CD8-positive, alpha-beta memory T cell (primary cell): ENCODE data around the gene PHF21B. TPM values are rescaled to one million over a fixed set of nuclear protein-coding genes. Genes with fewer than 3 reads are reported as not detected.

Experiments
- CTCF ChIA-PET: fragments of 350-600 bp; sonication (Branson Sonifier 250); formaldehyde crosslinking; loops from one replicate; lab custom pipeline; 2021; ENCODE audit warnings: antibody characterized with exemption; lab: Charles Lee
- POLR2A ChIA-PET: fragments of 350-600 bp; sonication (Branson Sonifier 250); formaldehyde crosslinking; loops from one replicate; lab custom pipeline; 2021; ENCODE audit warnings: antibody characterized with exemption; lab: Charles Lee
- DNase-seq, 5 donors: peaks; one replicate each; pipeline versions ENCODE4 v3.0.0 to v3.0.0-alpha.2; 2020 to 2022; ENCODE audit warnings: mixed read lengths in 1 of 5
- H3K27ac ChIP-seq: one replicate; pipeline ENCODE4 v1.7.0; 2013; ENCODE audit warnings: low read depth, mild to moderate bottlenecking, low read length, moderate library complexity
- H3K27me3 ChIP-seq: 2 replicates; pipeline ENCODE4 v1.7.0; 2013; ENCODE audit warnings: low read length, mild to moderate bottlenecking; ENCODE audit not compliant: insufficient read depth, poor library complexity, severe bottlenecking
- H3K36me3 ChIP-seq: 2 replicates; pipeline ENCODE4 v1.7.0; 2013; ENCODE audit warnings: mild to moderate bottlenecking, low read length, moderate library complexity; ENCODE audit not compliant: insufficient read depth
- H3K4me1 ChIP-seq: 2 replicates; pipeline ENCODE4 v1.7.0; 2013; ENCODE audit warnings: mild to moderate bottlenecking, low read length, moderate library complexity; ENCODE audit not compliant: insufficient read depth
- H3K4me3 ChIP-seq: 2 replicates; pipeline ENCODE4 v1.7.0; 2013; ENCODE audit warnings: mild to moderate bottlenecking, low read length
- H3K9me3 ChIP-seq: 2 replicates; pipeline ENCODE4 v1.7.0; 2013; ENCODE audit warnings: mild to moderate bottlenecking, low read length
- H3K27ac Mint-ChIP-seq, 8 donors: one replicate each; pipeline ENCODE4 v1.8.0; 2020 to 2021; ENCODE audit warnings: mixed read lengths in 8 of 8, mild to moderate bottlenecking in 6 of 8, inconsistent platforms in 3 of 8, moderate library complexity in 3 of 8
- H3K27me3 Mint-ChIP-seq, 2 donors: one replicate each; pipeline ENCODE4 v1.8.0; 2020 to 2021; ENCODE audit warnings: mixed read lengths in 2 of 2, mild to moderate bottlenecking in 1 of 2, moderate library complexity in 1 of 2
- H3K36me3 Mint-ChIP-seq, 3 donors: one replicate each; pipeline ENCODE4 v1.8.0; 2020 to 2021; ENCODE audit warnings: mixed read lengths in 3 of 3, inconsistent platforms in 1 of 3, mild to moderate bottlenecking in 1 of 3
- H3K4me1 Mint-ChIP-seq, 3 donors: one replicate each; pipeline ENCODE4 v1.8.0; 2020 to 2021; ENCODE audit warnings: mixed read lengths in 3 of 3, inconsistent platforms in 1 of 3, mild to moderate bottlenecking in 1 of 3
- H3K4me3 Mint-ChIP-seq, 7 donors: one replicate each; pipeline ENCODE4 v1.8.0; 2020 to 2021; ENCODE audit warnings: mixed read lengths in 7 of 7, mild to moderate bottlenecking in 6 of 7, moderate library complexity in 4 of 7, inconsistent platforms in 2 of 7
- H3K9me3 Mint-ChIP-seq, 5 donors: one replicate each; pipeline ENCODE4 v1.8.0; 2020 to 2022; ENCODE audit warnings: mixed read lengths in 5 of 5, mild to moderate bottlenecking in 3 of 5, moderate library complexity in 2 of 5, inconsistent platforms in 1 of 5
- polyA plus RNA-seq: library from polyadenylated mRNA; unstranded; fragments of 300-500 nt; fragmentation: Illumina TruSeq; gene quantifications from one replicate; pipeline ENCODE4 v1.2.3, GENCODE V29; 2021
- total RNA-seq, 2 experiments: library from RNA; stranded (reverse); gene quantifications; one replicate each; pipeline ENCODE4 v1.2.3, GENCODE V29; 2021

PHF21B gene
- total and polyA plus RNA-seq, 3 experiments from 2014 or later, result not detected

- Mint-ChIP-seq H3K27ac (peak overlapping the region in 1 of 8 donors; percentile 25), H3K27me3 (peaks cover 5 to 17% of the 10 kb centered on the region in 2 donors), H3K36me3 (no peaks in the 10 kb centered on the region), H3K9me3 (no peaks in the 10 kb centered on the region), H3K4me3 (no peak overlapping the region), H3K4me1 (no peaks in the 10 kb centered on the region)
- Histone ChIP-seq H3K27me3 (no peaks in the 10 kb centered on the region), H3K36me3 (no peaks in the 10 kb centered on the region), H3K27ac (no peak overlapping the region), H3K4me3 (no peak overlapping the region), H3K4me1 (no peaks in the 10 kb centered on the region), H3K9me3 (no peaks in the 10 kb centered on the region)
- no peak for DNase-seq
- ChIA-PET CTCF (no interaction called here), POLR2A (no interaction called here)
Measured at GRCh38 chr22:45031629-45032403, 22.0 kb upstream of the PHF21B start.

GRCh38 chr22:45029501-45029900 is 19.7 kb upstream of the PHF21B start:
- Mint-ChIP-seq H3K9me3 (no peaks in the 10 kb centered on the region), H3K36me3 (no peaks in the 10 kb centered on the region), H3K4me3 (no peak overlapping the region), H3K4me1 (no peaks in the 10 kb centered on the region), H3K27me3 (peaks cover 5 to 25% of the 10 kb centered on the region in 2 donors), H3K27ac (no peak overlapping the region)
- ChIA-PET CTCF (no interaction called here), POLR2A (no interaction called here)
- no peaks in the 10 kb centered on the region for H3K9me3 ChIP-seq
- H3K27ac ChIP-seq, result no peak overlapping the region
- H3K36me3 ChIP-seq, result no peaks in the 10 kb centered on the region
- H3K4me1 ChIP-seq, result no peaks in the 10 kb centered on the region
- no peak for DNase-seq
- no peak overlapping the region for H3K4me3 ChIP-seq
- H3K27me3 ChIP-seq, result no peaks in the 10 kb centered on the region

- Histone ChIP-seq H3K36me3 (no peaks in the 10 kb centered on the region), H3K4me3 (no peak overlapping the region), H3K27me3 (no peaks in the 10 kb centered on the region), H3K4me1 (no peaks in the 10 kb centered on the region), H3K27ac (no peak overlapping the region), H3K9me3 (no peaks in the 10 kb centered on the region)
- H3K27ac Mint-ChIP-seq, result no peak overlapping the region
- no peaks in the 10 kb centered on the region for H3K9me3 Mint-ChIP-seq
- peaks cover 13 to 40% of the 10 kb centered on the region in 2 donors for H3K27me3 Mint-ChIP-seq
- H3K4me1 Mint-ChIP-seq, result no peaks in the 10 kb centered on the region
- H3K4me3 Mint-ChIP-seq, result no peak overlapping the region
- H3K36me3 Mint-ChIP-seq, result no peaks in the 10 kb centered on the region
- CTCF ChIA-PET, result no interaction called here
- POLR2A ChIA-PET, result no interaction called here
- no peak for DNase-seq
Measured at GRCh38 chr22:45026511-45026910, 16.7 kb upstream of the PHF21B start.

- no peak overlapping the region for H3K4me3 ChIP-seq
- Mint-ChIP-seq H3K4me3 (no peak overlapping the region), H3K9me3 (no peaks in the 10 kb centered on the region), H3K36me3 (no peaks in the 10 kb centered on the region), H3K27me3 (peaks cover 15 to 43% of the 10 kb centered on the region in 2 donors), H3K4me1 (no peaks in the 10 kb centered on the region), H3K27ac (no peak overlapping the region)
- no peaks in the 10 kb centered on the region for H3K9me3 ChIP-seq
- no peak overlapping the region for H3K27ac ChIP-seq
- H3K36me3 ChIP-seq, result no peaks in the 10 kb centered on the region
- POLR2A ChIA-PET, result no interaction called here
- CTCF ChIA-PET, result no interaction called here
- no peak for DNase-seq
- H3K27me3 ChIP-seq, result no peaks in the 10 kb centered on the region
- no peaks in the 10 kb centered on the region for H3K4me1 ChIP-seq
Measured at GRCh38 chr22:45023431-45023830, 13.6 kb upstream of the PHF21B start.

GRCh38 chr22:45019861-45020655 is 10.3 kb upstream of the PHF21B start:
- H3K4me1 ChIP-seq, result no peaks in the 10 kb centered on the region
- H3K9me3 ChIP-seq, result no peaks in the 10 kb centered on the region
- Mint-ChIP-seq H3K27ac (no peak overlapping the region), H3K4me3 (no peak overlapping the region), H3K36me3 (no peaks in the 10 kb centered on the region), H3K4me1 (no peaks in the 10 kb centered on the region), H3K27me3 (peaks cover 19 to 39% of the 10 kb centered on the region in 2 donors), H3K9me3 (no peaks in the 10 kb centered on the region)
- no peak for DNase-seq
- POLR2A ChIA-PET, result no interaction called here
- H3K27me3 ChIP-seq, result no peaks in the 10 kb centered on the region
- CTCF ChIA-PET, result no interaction called here
- no peaks in the 10 kb centered on the region for H3K36me3 ChIP-seq
- H3K4me3 ChIP-seq, result no peak overlapping the region
- H3K27ac ChIP-seq, result no peak overlapping the region

GRCh38 chr22:45014654-45015053 is 4.8 kb upstream of the PHF21B start:
- DNase-seq, result no peak
- no peak overlapping the region for H3K27ac Mint-ChIP-seq
- peaks cover 44 to 56% of the 10 kb centered on the region in 2 donors for H3K27me3 Mint-ChIP-seq
- POLR2A ChIA-PET, result no interaction called here
- no peaks in the 10 kb centered on the region for H3K36me3 Mint-ChIP-seq
- H3K4me3 ChIP-seq, result no peak overlapping the region
- H3K27me3 ChIP-seq, result peaks cover 12% of the 10 kb centered on the region
- CTCF ChIA-PET, result no interaction called here
- peaks cover 8 to 10% (median 9%) of the 10 kb centered on the region in 3 donors for H3K4me1 Mint-ChIP-seq
- H3K9me3 ChIP-seq, result no peaks in the 10 kb centered on the region
- H3K36me3 ChIP-seq, result no peaks in the 10 kb centered on the region
- H3K9me3 Mint-ChIP-seq, result no peaks in the 10 kb centered on the region
- no peak overlapping the region for H3K4me3 Mint-ChIP-seq
- H3K27ac ChIP-seq, result no peak overlapping the region
- peaks cover 7% of the 10 kb centered on the region for H3K4me1 ChIP-seq

GRCh38 chr22:45013138-45013537 is 3.3 kb upstream of the PHF21B start:
- H3K27me3 ChIP-seq, result peaks cover 12% of the 10 kb centered on the region
- no peaks in the 10 kb centered on the region for H3K36me3 Mint-ChIP-seq

GRCh38 chr22:45010532-45010900 is 711 bp upstream of the PHF21B start:
- Histone ChIP-seq H3K27me3 (peaks cover 12% of the 10 kb centered on the region), H3K4me3 (no peak overlapping the region), H3K36me3 (no peaks in the 10 kb centered on the region), H3K9me3 (no peaks in the 10 kb centered on the region), H3K27ac (no peak overlapping the region), H3K4me1 (peaks cover 7% of the 10 kb centered on the region)
- ChIA-PET CTCF (no interaction called here), POLR2A (no interaction called here)
- Mint-ChIP-seq H3K4me3 (peak overlapping the region; percentile 11 to 89 (median 80)), H3K36me3 (no peaks in the 10 kb centered on the region), H3K9me3 (peaks cover 0 to 3% (median 0%) of the 10 kb centered on the region in 5 donors), H3K27ac (peak overlapping the region in 2 of 8 donors; percentile 22 to 34), H3K27me3 (peaks cover 51 to 55% of the 10 kb centered on the region in 2 donors), H3K4me1 (peaks cover 15 to 19% (median 18%) of the 10 kb centered on the region in 3 donors)
- no peak for DNase-seq

More at GRCh38 chr22:45013138-45013537, 3.3 kb upstream of the PHF21B start:
- no peaks in the 10 kb centered on the region for H3K36me3 ChIP-seq
- no peak for DNase-seq
- no peak overlapping the region for H3K27ac Mint-ChIP-seq
- peaks cover 39 to 53% of the 10 kb centered on the region in 2 donors for H3K27me3 Mint-ChIP-seq
- H3K4me3 ChIP-seq, result no peak overlapping the region
- H3K27ac ChIP-seq, result no peak overlapping the region
- peaks cover 8 to 10% (median 9%) of the 10 kb centered on the region in 3 donors for H3K4me1 Mint-ChIP-seq
- H3K9me3 Mint-ChIP-seq, result no peaks in the 10 kb centered on the region
- CTCF ChIA-PET, result no interaction called here
- no peaks in the 10 kb centered on the region for H3K9me3 ChIP-seq
- no peak overlapping the region for H3K4me3 Mint-ChIP-seq
- peaks cover 7% of the 10 kb centered on the region for H3K4me1 ChIP-seq
- POLR2A ChIA-PET, result no interaction called here
